Neural progenitor cell (in vitro differentiated cells): Measurements from ENCODE around the gene PUM1.
"Not testable (repeated sequence)": the region's sequence is repeated elsewhere in the genome, so short reads cannot be mapped to it uniquely, and the experiment has no call there.

Experiments
- EZH2 ChIP-seq: fragments of 200-600 bp; sonication (generic); IDR thresholded peaks from 2 replicates; pipeline ENCODE4 v1.6.1; 2017; ENCODE audit warnings: antibody characterized with exemption, mild to moderate bottlenecking, moderate library complexity
- EZH2phosphoT487 ChIP-seq: fragments of 200-600 bp; sonication (generic); IDR thresholded peaks from 2 replicates; pipeline ENCODE4 v1.6.1; 2017; ENCODE audit warnings: antibody characterized with exemption
- TF ChIP-seq, protein P1 (sequence below): fragments of 200-600 bp; sonication (generic); IDR thresholded peaks from 2 replicates; pipeline ENCODE4 v1.5.1; 2017; ENCODE audit warnings: antibody characterized with exemption, mild to moderate bottlenecking

DNA sequence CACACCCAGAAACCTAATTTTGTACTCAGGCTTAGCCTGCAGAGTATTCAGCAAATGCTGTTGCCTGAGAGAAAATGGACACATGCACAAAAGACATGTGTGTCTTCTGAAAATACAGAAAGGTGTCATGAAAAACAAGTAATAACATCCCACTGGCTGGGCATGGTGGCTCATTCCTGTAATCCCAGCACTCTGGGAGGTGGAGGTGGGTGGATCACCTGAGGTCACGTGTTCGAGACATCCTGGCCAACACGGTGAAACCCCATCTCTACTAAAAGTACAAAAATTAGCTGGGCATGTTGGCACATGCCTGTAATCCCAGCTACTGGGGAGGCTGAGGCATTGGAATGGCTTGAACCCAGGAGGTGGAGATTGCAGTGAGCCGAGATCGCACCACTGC is 18.0 kb downstream of the PUM1 start:
- TF ChIP-seq, protein P1, sequence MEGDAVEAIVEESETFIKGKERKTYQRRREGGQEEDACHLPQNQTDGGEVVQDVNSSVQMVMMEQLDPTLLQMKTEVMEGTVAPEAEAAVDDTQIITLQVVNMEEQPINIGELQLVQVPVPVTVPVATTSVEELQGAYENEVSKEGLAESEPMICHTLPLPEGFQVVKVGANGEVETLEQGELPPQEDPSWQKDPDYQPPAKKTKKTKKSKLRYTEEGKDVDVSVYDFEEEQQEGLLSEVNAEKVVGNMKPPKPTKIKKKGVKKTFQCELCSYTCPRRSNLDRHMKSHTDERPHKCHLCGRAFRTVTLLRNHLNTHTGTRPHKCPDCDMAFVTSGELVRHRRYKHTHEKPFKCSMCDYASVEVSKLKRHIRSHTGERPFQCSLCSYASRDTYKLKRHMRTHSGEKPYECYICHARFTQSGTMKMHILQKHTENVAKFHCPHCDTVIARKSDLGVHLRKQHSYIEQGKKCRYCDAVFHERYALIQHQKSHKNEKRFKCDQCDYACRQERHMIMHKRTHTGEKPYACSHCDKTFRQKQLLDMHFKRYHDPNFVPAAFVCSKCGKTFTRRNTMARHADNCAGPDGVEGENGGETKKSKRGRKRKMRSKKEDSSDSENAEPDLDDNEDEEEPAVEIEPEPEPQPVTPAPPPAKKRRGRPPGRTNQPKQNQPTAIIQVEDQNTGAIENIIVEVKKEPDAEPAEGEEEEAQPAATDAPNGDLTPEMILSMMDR: not testable (repeated sequence)
- not testable (repeated sequence) for TF ChIP-seq EZH2, EZH2phosphoT487
